ENCODE results near the gene BDKRB2. TPM values are rescaled to one million over a fixed set of nuclear protein-coding genes. Genes with fewer than 3 reads are reported as not detected.

BDKRB2 gene
- total RNA-seq, 2 donors from 2014 or later, result 1.1 to 3.8 TPM

- no peaks in the 10 kb centered on the region for H3K36me3 ChIP-seq (ENCODE audit: control insufficient read depth, insufficient read depth, low read length)
- peak; percentile 29 for TF ChIP-seq CTCF (conservative IDR thresholded peaks at IDR 0.05)
- H3K27ac ChIP-seq (ENCODE audit: low read depth, low read length), result no peak overlapping the region
- no peak overlapping the region for H3K4me3 ChIP-seq (ENCODE audit: low read length)
- H3K4me3 Mint-ChIP-seq, result no peak overlapping the region
- WGBS, 2 experiments (ENCODE audit: insufficient coverage in 1 of 2, insufficient read length in 1 of 2), result 95 to 96% methylated on average over 17 to 21 of the region's 21 CpGs
- peaks cover 5% of the 10 kb centered on the region for H3K4me1 Mint-ChIP-seq
- H3K27me3 ChIP-seq (ENCODE audit: control insufficient read depth, insufficient read depth, low read length, poor library complexity, severe bottlenecking), result no peaks in the 10 kb centered on the region
- no peaks in the 10 kb centered on the region for H3K9me3 ChIP-seq (ENCODE audit: control insufficient read depth, low read length)
- H3K4me1 ChIP-seq (ENCODE audit: control insufficient read depth, insufficient read depth, low read length), result no peaks in the 10 kb centered on the region
- no peak for DNase-seq
- peaks cover 20% of the 10 kb centered on the region for H3K27me3 Mint-ChIP-seq (ENCODE audit: insufficient read depth)
- H3K9ac ChIP-seq (ENCODE audit: extremely low read depth, low read length, poor library complexity, severe bottlenecking), result no peak overlapping the region
- peaks cover 2% of the 10 kb centered on the region for H3K9me3 Mint-ChIP-seq
- no peak overlapping the region for H3K27ac Mint-ChIP-seq
- H3K36me3 Mint-ChIP-seq (ENCODE audit: low read depth), result no peaks in the 10 kb centered on the region
Measured at GRCh38 chr14:96173636-96174475, 30.8 kb upstream of the BDKRB2 start.

- H3K9me3 Mint-ChIP-seq, result peaks cover 2% of the 10 kb centered on the region
- no peaks in the 10 kb centered on the region for H3K9me3 ChIP-seq (ENCODE audit: control insufficient read depth, low read length)
- DNase-seq, result no peak
- H3K27me3 Mint-ChIP-seq (ENCODE audit: insufficient read depth), result peaks cover 15% of the 10 kb centered on the region
- H3K27ac ChIP-seq (ENCODE audit: low read depth, low read length), result no peak overlapping the region
- H3K9ac ChIP-seq (ENCODE audit: extremely low read depth, low read length, poor library complexity, severe bottlenecking), result no peak overlapping the region
- no peaks in the 10 kb centered on the region for H3K4me1 ChIP-seq (ENCODE audit: control insufficient read depth, insufficient read depth, low read length)
- no peak overlapping the region for H3K27ac Mint-ChIP-seq
- H3K27me3 ChIP-seq (ENCODE audit: control insufficient read depth, insufficient read depth, low read length, poor library complexity, severe bottlenecking), result no peaks in the 10 kb centered on the region
- H3K36me3 Mint-ChIP-seq (ENCODE audit: low read depth), result no peaks in the 10 kb centered on the region
- peaks cover 7% of the 10 kb centered on the region for H3K4me1 Mint-ChIP-seq
- H3K4me3 Mint-ChIP-seq, result no peak overlapping the region
- WGBS, 2 experiments (ENCODE audit: insufficient coverage in 1 of 2, insufficient read length in 1 of 2), result 95 to 100% methylated on average over 1 to 2 of the region's 2 CpGs
- no peaks in the 10 kb centered on the region for H3K36me3 ChIP-seq (ENCODE audit: control insufficient read depth, insufficient read depth, low read length)
- no peak for TF ChIP-seq CTCF (conservative IDR thresholded peaks at IDR 0.05)
- H3K4me3 ChIP-seq (ENCODE audit: low read length), result no peak overlapping the region
Measured at GRCh38 chr14:96176275-96176674, 28.4 kb upstream of the BDKRB2 start.

- H3K9ac ChIP-seq (ENCODE audit: extremely low read depth, low read length, poor library complexity, severe bottlenecking), result no peak overlapping the region
- no peak overlapping the region for H3K4me3 Mint-ChIP-seq
- no peaks in the 10 kb centered on the region for H3K27me3 ChIP-seq (ENCODE audit: control insufficient read depth, insufficient read depth, low read length, poor library complexity, severe bottlenecking)
- H3K4me3 ChIP-seq (ENCODE audit: low read length), result no peak overlapping the region
- no peak for TF ChIP-seq CTCF (conservative IDR thresholded peaks at IDR 0.05)
- no peaks in the 10 kb centered on the region for H3K4me1 ChIP-seq (ENCODE audit: control insufficient read depth, insufficient read depth, low read length)
- H3K27ac ChIP-seq (ENCODE audit: low read depth, low read length), result no peak overlapping the region
- H3K36me3 Mint-ChIP-seq (ENCODE audit: low read depth), result no peaks in the 10 kb centered on the region
- no peaks in the 10 kb centered on the region for H3K9me3 ChIP-seq (ENCODE audit: control insufficient read depth, low read length)
- no peaks in the 10 kb centered on the region for H3K36me3 ChIP-seq (ENCODE audit: control insufficient read depth, insufficient read depth, low read length)
- peaks cover 2% of the 10 kb centered on the region for H3K9me3 Mint-ChIP-seq
- no peak overlapping the region for H3K27ac Mint-ChIP-seq
- DNase-seq, result no peak
- peaks cover 15% of the 10 kb centered on the region for H3K27me3 Mint-ChIP-seq (ENCODE audit: insufficient read depth)
- peaks cover 7% of the 10 kb centered on the region for H3K4me1 Mint-ChIP-seq
- 91 to 92% methylated on average over 6 to 8 of the region's 8 CpGs for WGBS, 2 experiments (ENCODE audit: insufficient coverage in 1 of 2, insufficient read length in 1 of 2)
Measured at GRCh38 chr14:96176811-96177211, 27.8 kb upstream of the BDKRB2 start.
